NCI-H748 treated with DMSO at 0.1 percent for 48 hours (cell line): Measurements from ENCODE around the gene MUC5B.
"Not testable (repeated sequence)": the region's sequence is repeated elsewhere in the genome, so short reads cannot be mapped to it uniquely, and the experiment has no call there.

Experiments
- DNase-seq: peaks from one replicate; lab custom pipeline; 2025; lab: John Stamatoyannopoulos, UW

MUC5B gene

GRCh38 chr11:1247026-1247425, 24.2 kb downstream of the MUC5B start:
- DNase-seq, result not testable (repeated sequence)

GRCh38 chr11:1248951-1249350, 26.1 kb downstream of the MUC5B start:
- not testable (repeated sequence) for DNase-seq

GRCh38 chr11:1250411-1250810, 27.5 kb downstream of the MUC5B start:
- DNase-seq, result not testable (repeated sequence)

GRCh38 chr11:1251236-1251770, 28.4 kb downstream of the MUC5B start:
- DNase-seq, result no peak

- no peak for DNase-seq
Observed at GRCh38 chr11:1252371-1253102, 29.7 kb downstream of the MUC5B start.

GRCh38 chr11:1253103-1253485, 30.2 kb downstream of the MUC5B start:
- DNase-seq, result no peak

- no peak for DNase-seq
Observed at GRCh38 chr11:1254086-1254648, 31.3 kb downstream of the MUC5B start.

- no peak for DNase-seq
Observed at GRCh38 chr11:1254733-1255132, 31.9 kb downstream of the MUC5B start.

- DNase-seq, result no peak
Observed at GRCh38 chr11:1255151-1255550, 32.3 kb downstream of the MUC5B start.

GRCh38 chr11:1256257-1257045, 33.6 kb downstream of the MUC5B start:
- no peak for DNase-seq

- DNase-seq, result no peak
Observed at GRCh38 chr11:1257366-1257765, 34.5 kb downstream of the MUC5B start.

- no peak for DNase-seq
Observed at GRCh38 chr11:1257916-1258315, 35.0 kb downstream of the MUC5B start.

- DNase-seq, result no peak
Observed at GRCh38 chr11:1258401-1259075, 35.7 kb downstream of the MUC5B start.

- no peak for DNase-seq
Observed at GRCh38 chr11:1259076-1259461, 36.2 kb downstream of the MUC5B start.

- DNase-seq, result no peak
Observed at GRCh38 chr11:1259561-1259960, 36.7 kb downstream of the MUC5B start.

GRCh38 chr11:1260023-1260501, 37.2 kb downstream of the MUC5B start:
- DNase-seq, result no peak

- DNase-seq, result no peak
Observed at GRCh38 chr11:1260620-1261019, 37.8 kb downstream of the MUC5B start.

GRCh38 chr11:1261241-1262071, 38.6 kb downstream of the MUC5B start:
- DNase-seq, result no peak

- peak; percentile 64 for DNase-seq
Observed at GRCh38 chr11:1262172-1263006, 39.5 kb downstream of the MUC5B start.

GRCh38 chr11:1263010-1263409, 40.1 kb downstream of the MUC5B start:
- DNase-seq, result no peak
